B cell (primary cell): ENCODE measurements around the gene PCDHA10. TPM values are rescaled to one million over a fixed set of nuclear protein-coding genes. Genes with fewer than 3 reads are reported as not detected.
"Not testable (repeated sequence)": the region's sequence is repeated elsewhere in the genome, so short reads cannot be mapped to it uniquely, and the experiment has no call there.

Source experiments
- ATAC-seq: fragments of 200-7000 bp; cut with Tn5 transposase; one replicate; pipeline ENCODE4 v1.10.0; 2021; ENCODE audit warnings: low read depth, mild to moderate bottlenecking, moderate number of reproducible peaks, moderate library complexity
- CTCF ChIA-PET: fragments of 350-600 bp; sonication (Branson Sonifier 250); formaldehyde crosslinking; loops from one replicate; lab custom pipeline; 2021; ENCODE audit warnings: antibody characterized with exemption, inconsistent platforms; lab: Charles Lee
- POLR2A ChIA-PET: fragments of 350-600 bp; sonication (Branson Sonifier 250); formaldehyde crosslinking; loops from one replicate; lab custom pipeline; 2021; ENCODE audit warnings: antibody characterized with exemption; lab: Charles Lee
- DNase-seq: peaks from one replicate; pipeline ENCODE4 v3.0.0; 2013
- H2AFZ ChIP-seq: 2 replicates; pipeline ENCODE4 v1.6.1; 2012; ENCODE audit warnings: mild to moderate bottlenecking, low read depth, low read length; ENCODE audit not compliant: insufficient read depth, poor library complexity, severe bottlenecking
- H3K27ac ChIP-seq, 2 donors: 1 replicate in 1 of 2; 2 replicates in 1 of 2; pipeline ENCODE4 v1.5.1; 2012 to 2013; ENCODE audit warnings: low read length in 2 of 2, mild to moderate bottlenecking in 2 of 2, moderate library complexity in 1 of 2
- H3K27me3 ChIP-seq, 4 experiments: fragments of 200-600 bp in 1 of 4; sonication (generic) in 1 of 4; replicated peaks in 1 of 4; 1 replicate in 2 of 4; 2 replicates in 2 of 4; pipeline versions ENCODE4 v1.6.1 to v1.7.0; 2013 to 2016; ENCODE audit warnings: low read length in 3 of 4, mild to moderate bottlenecking in 2 of 4, mixed read lengths in 1 of 4, moderate library complexity in 1 of 4; ENCODE audit not compliant: insufficient read depth in 4 of 4, control insufficient read depth in 3 of 4; ENCODE audit errors: control extremely low read depth in 1 of 4
- H3K36me3 ChIP-seq, 2 experiments: replicated peaks in 1 of 2; 1 replicate in 1 of 2; 2 replicates in 1 of 2; pipeline versions ENCODE4 v1.6.1 to v1.7.1; 2013; ENCODE audit warnings: low read length in 1 of 2; ENCODE audit not compliant: insufficient read depth in 2 of 2, control insufficient read depth in 1 of 2; ENCODE audit errors: control extremely low read depth in 1 of 2, extremely low read depth in 1 of 2
- H3K4me1 ChIP-seq, 2 donors: fragments of 200-600 bp in 1 of 2; sonication (generic) in 1 of 2; 1 replicate in 1 of 2; 2 replicates in 1 of 2; pipeline versions ENCODE4 v1.5.1 to v1.6.1; 2013 to 2017; ENCODE audit warnings: low read length in 2 of 2; ENCODE audit not compliant: control insufficient read depth in 2 of 2, insufficient read depth in 2 of 2
- H3K4me2 ChIP-seq: replicated peaks from 2 replicates; pipeline ENCODE3; 2012; ENCODE audit warnings: mild to moderate bottlenecking, low read depth, low read length; ENCODE audit not compliant: poor library complexity, severe bottlenecking
- H3K4me3 ChIP-seq, 5 experiments: fragments of 200-600 bp in 1 of 5; sonication (generic) in 1 of 5; 1 replicate in 3 of 5; 2 replicates in 2 of 5; pipeline versions ENCODE4 v1.5.1 to v1.7.0; 2011 to 2016; ENCODE audit warnings: low read length in 4 of 5, mild to moderate bottlenecking in 4 of 5, low read depth in 2 of 5, control low read depth in 1 of 5, moderate library complexity in 1 of 5; ENCODE audit not compliant: insufficient read depth in 1 of 5; ENCODE audit errors: control extremely low read depth in 1 of 5, extremely low read depth in 1 of 5
- H3K79me2 ChIP-seq: fragments of 200-600 bp; sonication (generic); one replicate; pipeline ENCODE4 v1.6.0; 2016; ENCODE audit warnings: low read length; ENCODE audit not compliant: control insufficient read depth, insufficient read depth
- H3K9ac ChIP-seq: fragments of 200-600 bp; sonication (generic); 2 replicates; pipeline ENCODE4 v1.6.1; 2017; ENCODE audit warnings: mild to moderate bottlenecking, low read length, moderate library complexity
- H3K9me3 ChIP-seq, 3 donors: one replicate each; pipeline versions ENCODE4 v1.6.1 to v1.7.1; 2013; ENCODE audit warnings: low read length in 2 of 3; ENCODE audit not compliant: control insufficient read depth in 2 of 3, insufficient read depth in 1 of 3; ENCODE audit errors: control extremely low read depth in 1 of 3
- H4K20me1 ChIP-seq: 2 replicates; pipeline ENCODE4 v1.6.0; 2012; ENCODE audit warnings: mild to moderate bottlenecking, low read length; ENCODE audit not compliant: insufficient read depth, control insufficient read depth, poor library complexity, severe bottlenecking
- H3K27ac Mint-ChIP-seq: one replicate; pipeline ENCODE4 v1.8.0; 2021; ENCODE audit warnings: mixed read lengths
- H3K27me3 Mint-ChIP-seq: one replicate; pipeline ENCODE4 v1.8.0; 2021; ENCODE audit warnings: mixed read lengths
- H3K4me1 Mint-ChIP-seq: one replicate; pipeline ENCODE4 v1.8.0; 2021; ENCODE audit warnings: mixed read lengths
- H3K4me3 Mint-ChIP-seq: one replicate; pipeline ENCODE4 v1.8.0; 2021; ENCODE audit warnings: mixed read lengths
- H3K9me3 Mint-ChIP-seq: one replicate; pipeline ENCODE4 v1.8.0; 2022; ENCODE audit warnings: mixed read lengths; ENCODE audit not compliant: insufficient read depth
- CTCF ChIP-seq: fragments of 200-600 bp; IDR thresholded peaks from one replicate; pipeline ENCODE4 v1.8.0; 2022; ENCODE audit warnings: antibody characterized with exemption, mild to moderate bottlenecking
- EZH2 ChIP-seq: IDR thresholded peaks from 2 replicates; pipeline ENCODE4 v1.6.1; 2012; ENCODE audit warnings: borderline replicate concordance, low read depth, mild to moderate bottlenecking, moderate library complexity, low read length; ENCODE audit not compliant: insufficient read depth, poor library complexity, severe bottlenecking
- WGBS: methylation state at CpG from one replicate; pipeline ENCODE4 v1.1.5; 2013; ENCODE audit warnings: missing lambda C conversion rate; ENCODE audit not compliant: insufficient coverage; 5-methylcytosine and 5-hydroxymethylcytosine counted together
- intact Hi-C: fragments of 100-400 bp; cut with micrococcal nuclease; formaldehyde crosslinking; loops from one replicate; pipeline ENCODE4 v1.10.0; 2022
- polyA plus RNA-seq: library from polyadenylated mRNA; depleted of rRNA; stranded (reverse); fragments of >200 nt; gene quantifications from 2 replicates; pipeline ENCODE4 v1.2.3, GENCODE V29; 2012
- total RNA-seq, 2 donors: library from RNA; stranded (reverse); fragments of 120-200 nt in 1 of 2; gene quantifications; 1 replicate in 1 of 2; 2 replicates in 1 of 2; pipeline versions ENCODE4 v1.2.3 to v1.2.4, GENCODE V29; 2013 to 2022

Gene PCDHA10
- total and polyA plus RNA-seq, 2 donors (not counting 1 experiment from before 2014, with no cell fraction given), result not detected

- H3K9ac ChIP-seq, result no peak within 1 kb of the TSS
- no peaks in the 10 kb centered on the region for H3K36me3 ChIP-seq
- peaks cover 8% of the 10 kb centered on the region for H3K9me3 Mint-ChIP-seq
- H4K20me1 ChIP-seq, result no peaks in the 10 kb centered on the region
- intact Hi-C loops, result no loop called here
- no peak within 1 kb of the TSS for H2AFZ ChIP-seq
- ChIA-PET CTCF (no interaction called here), POLR2A (no interaction called here)
- no peak for ATAC-seq
- H3K4me1 Mint-ChIP-seq, result no peaks in the 10 kb centered on the region
- no peak within 1 kb of the TSS for H3K4me3 Mint-ChIP-seq
- no peak within 1 kb of the TSS for H3K27ac ChIP-seq
- DNase-seq, result no peak
- H3K4me1 ChIP-seq, result no peaks in the 10 kb centered on the region
- peaks cover 0 to 11% (median 6%) of the 10 kb centered on the region in 4 experiments for H3K27me3 ChIP-seq
- H3K9me3 ChIP-seq, result peaks cover 5 to 41% (median 22%) of the 10 kb centered on the region in 3 donors
- H3K27ac Mint-ChIP-seq, result no peak within 1 kb of the TSS
- 47% methylated on average over 35 of the region's 47 CpGs for WGBS
- H3K4me2 ChIP-seq, result no peak within 1 kb of the TSS
- H3K79me2 ChIP-seq, result no peaks in the 10 kb centered on the region
- TF ChIP-seq CTCF (no peak), EZH2 (no peak)
- H3K4me3 ChIP-seq, result no peak within 1 kb of the TSS
- peaks cover 7% of the 10 kb centered on the region for H3K27me3 Mint-ChIP-seq
These were observed 48.6 kb upstream of the PCDHA10 start, which contains the start of gene PCDHA4 for GRCh38 chr5:140806834-140807775. Gene PCDHA4, plus strand, starts transcription at chr5:140807068.

GRCh38 chr5:140808241-140808888, 47.3 kb upstream of the PCDHA10 start:
- CTCF ChIA-PET, H3K4me1 ChIP-seq, H3K4me1 Mint-ChIP-seq, H4K20me1 ChIP-seq, H3K4me3 ChIP-seq, H2AFZ ChIP-seq, H3K4me2 ChIP-seq, POLR2A ChIA-PET, H3K9ac ChIP-seq, H3K79me2 ChIP-seq, H3K9me3 Mint-ChIP-seq, H3K4me3 Mint-ChIP-seq, intact Hi-C loops, H3K36me3 ChIP-seq, H3K27me3 Mint-ChIP-seq, ATAC-seq, H3K27ac ChIP-seq, DNase-seq, H3K27ac Mint-ChIP-seq: not testable (repeated sequence)
- Histone ChIP-seq H3K27me3 (peaks cover 0 to 11% (median 6%) of the 10 kb centered on the region in 4 experiments), H3K9me3 (peaks cover 5 to 28% (median 16%) of the 10 kb centered on the region in 3 donors)
- WGBS, result 73% methylated on average over 62 of the region's 62 CpGs
